Endothelial cell of umbilical vein (primary cell): ENCODE results near the gene TOM1L2. TPM values are rescaled to one million over a fixed set of nuclear protein-coding genes. Genes with fewer than 3 reads are reported as not detected.

ENCODE experiments used
- BruUV-seq: library from RNA; stranded (reverse); fragments of 400-500 nt; replicated peaks from 2 replicates; lab custom pipeline; 2021; lab: Mats Ljungman, UMichigan
- CTCF ChIA-PET: fragments of 300-600, 350-600 bp; sonication (Branson Sonifier 250); formaldehyde crosslinking; loops from one replicate; lab custom pipeline; 2021; ENCODE audit warnings: antibody characterized with exemption, inconsistent platforms; lab: Charles Lee
- POLR2A ChIA-PET: fragments of 300-600, 350-600 bp; sonication (Branson Sonifier 250); formaldehyde crosslinking; loops from one replicate; lab custom pipeline; 2021; ENCODE audit warnings: antibody characterized with exemption, inconsistent platforms; lab: Charles Lee
- DNase-seq: peaks from one replicate; pipeline ENCODE4 v3.0.0-alpha.2; 2011; ENCODE audit warnings: low read depth, low spot score
- FAIRE-seq: peaks from 2 replicates; lab custom pipeline; 2011; peaks lifted over from hg19 to GRCh38; lab: Jason Lieb, UNC
- H2AFZ ChIP-seq: 2 replicates; pipeline ENCODE4 v1.6.0; 2012; ENCODE audit warnings: low read depth, low read length, control low read depth, inconsistent platforms
- H3K27ac ChIP-seq: 2 replicates; pipeline ENCODE4 v1.5.1; 2011; ENCODE audit warnings: low read depth, mild to moderate bottlenecking, control low read depth, low read length, moderate library complexity; ENCODE audit not compliant: insufficient read depth
- H3K27me3 ChIP-seq, 2 experiments: 2 replicates each; pipeline versions ENCODE4 v1.6.0 to v1.6.1; 2011; ENCODE audit warnings: low read length in 2 of 2, mixed read lengths in 1 of 2; ENCODE audit not compliant: control insufficient read depth in 2 of 2, insufficient read depth in 2 of 2
- H3K36me3 ChIP-seq, 2 experiments: 2 replicates in 1 of 2; 3 replicates in 1 of 2; pipeline ENCODE4 v1.5.1; 2011; ENCODE audit warnings: low read length in 2 of 2, mild to moderate bottlenecking in 1 of 2, moderate library complexity in 1 of 2; ENCODE audit not compliant: control insufficient read depth in 2 of 2, insufficient read depth in 2 of 2; ENCODE audit errors: extremely low read depth in 1 of 2
- H3K4me1 ChIP-seq: 3 replicates; pipeline ENCODE4 v1.5.1; 2011; ENCODE audit warnings: mild to moderate bottlenecking, low read length; ENCODE audit not compliant: control insufficient read depth, insufficient read depth; ENCODE audit errors: extremely low read depth
- H3K4me2 ChIP-seq: 2 replicates; pipeline ENCODE4 v1.6.1; 2011; ENCODE audit warnings: low read length, control low read depth, mixed read lengths; ENCODE audit not compliant: insufficient read depth
- H3K4me3 ChIP-seq, 3 experiments: fragments of 200-600 bp in 1 of 3; sonication (generic), shearing (Covaris generic) in 1 of 3; replicated peaks in 1 of 3; 2 replicates each; pipeline ENCODE4 v1.5.1; 2011 to 2016; ENCODE audit warnings: control low read depth in 3 of 3, low read length in 3 of 3, mild to moderate bottlenecking in 2 of 3, inconsistent platforms in 1 of 3, low read depth in 1 of 3, moderate library complexity in 1 of 3; ENCODE audit not compliant: insufficient read depth in 1 of 3
- H3K79me2 ChIP-seq: 2 replicates; pipeline ENCODE4 v1.6.0; 2012; ENCODE audit warnings: low read length, inconsistent platforms; ENCODE audit not compliant: control insufficient read depth, insufficient read depth
- H3K9ac ChIP-seq: replicated peaks from 2 replicates; pipeline ENCODE3; 2011; ENCODE audit warnings: low read length, control low read depth; ENCODE audit not compliant: insufficient read depth; ENCODE audit errors: extremely low read depth
- H3K9me1 ChIP-seq: replicated peaks from 3 replicates; pipeline ENCODE4 v1.6.0; 2011; ENCODE audit warnings: mild to moderate bottlenecking, low read length; ENCODE audit not compliant: control insufficient read depth, insufficient read depth; ENCODE audit errors: extremely low read depth
- H3K9me3 ChIP-seq: replicated peaks from 2 replicates; pipeline ENCODE4 v1.5.1; 2012; ENCODE audit warnings: low read length, inconsistent platforms; ENCODE audit not compliant: control insufficient read depth, insufficient read depth
- H4K20me1 ChIP-seq: replicated peaks from 2 replicates; pipeline ENCODE3; 2011; ENCODE audit warnings: mild to moderate bottlenecking, low read length; ENCODE audit not compliant: control insufficient read depth, insufficient read depth; ENCODE audit errors: extremely low read depth
- EZH2 ChIP-seq: IDR thresholded peaks from 2 replicates; pipeline ENCODE4 v1.6.1; 2012; ENCODE audit warnings: borderline replicate concordance, low read depth, mild to moderate bottlenecking, moderate library complexity, low read length, inconsistent platforms; ENCODE audit not compliant: severe bottlenecking
- FOS ChIP-seq: IDR thresholded peaks from 2 replicates; pipeline ENCODE4 v1.6.1; 2011; ENCODE audit warnings: mild to moderate bottlenecking, low read length, moderate library complexity, borderline replicate concordance; ENCODE audit not compliant: insufficient read depth
- GATA2 ChIP-seq: IDR thresholded peaks from 2 replicates; pipeline ENCODE4 v1.7.0; 2011; ENCODE audit warnings: low read depth, mild to moderate bottlenecking, moderate library complexity, mixed read lengths, low read length; ENCODE audit not compliant: insufficient read length, insufficient read depth
- JUN ChIP-seq: IDR thresholded peaks from 2 replicates; pipeline ENCODE4 v1.6.1; 2011; ENCODE audit warnings: borderline replicate concordance, low read depth; ENCODE audit not compliant: insufficient read length, insufficient read depth
- MYC ChIP-seq: IDR thresholded peaks from one replicate; pipeline ENCODE4 v1.6.1; 2011; ENCODE audit warnings: mild to moderate bottlenecking, low read depth, low read length
- POLR2A ChIP-seq: IDR thresholded peaks from 2 replicates; pipeline ENCODE4 v1.6.1; 2012; ENCODE audit warnings: low read depth, mild to moderate bottlenecking, control low read depth, low read length
- POLR2AphosphoS5 ChIP-seq: IDR thresholded peaks from 2 replicates; pipeline ENCODE4 v1.6.1; 2012; ENCODE audit warnings: low read depth, mild to moderate bottlenecking, control low read depth, low read length, moderate library complexity; ENCODE audit not compliant: insufficient read depth
- dilution Hi-C: fragments of 300-500 bp; cut with MboI; formaldehyde crosslinking; loops from one replicate; pipeline ENCODE4 v1.15.0; 2019; ENCODE audit warnings: low sequenced_read_pairs; ENCODE audit not compliant: extremely low pct_ligation_motif_present
- intact Hi-C: fragments of 100-400 bp; cut with micrococcal nuclease; formaldehyde crosslinking; loops from one replicate; pipeline ENCODE4 v1.10.0; 2022
- polyA plus RNA-seq, 4 experiments: library from polyadenylated mRNA; depleted of rRNA in 3 of 4; stranded (reverse) in 3 of 4; unstranded in 1 of 4; fragments of >200 nt; gene quantifications; 2 replicates each; pipeline versions ENCODE4 v1.2.1 to v1.2.3, GENCODE V29; 2011 to 2012; ENCODE audit warnings: missing spikeins in 1 of 4
- total RNA-seq: library from RNA; stranded (reverse); gene quantifications from 2 replicates; pipeline ENCODE4 v1.2.3, GENCODE V29; 2021
- TF ChIP-seq, protein P1 (sequence below): IDR thresholded peaks from 2 replicates; pipeline ENCODE4 v1.6.1; 2011; ENCODE audit not compliant: insufficient read depth, insufficient read length
- TF ChIP-seq, protein P2 (sequence below), 2 donors: IDR thresholded peaks; 1 replicate in 1 of 2; 2 replicates in 1 of 2; pipeline ENCODE4 v1.5.1; 2011; ENCODE audit warnings: low read length in 2 of 2, mild to moderate bottlenecking in 2 of 2, moderate library complexity in 2 of 2, control low read depth in 1 of 2, inconsistent platforms in 1 of 2, low read depth in 1 of 2; ENCODE audit not compliant: insufficient read depth in 1 of 2; ENCODE audit errors: extremely low read depth in 1 of 2

TOM1L2 gene
- total and polyA plus RNA-seq, 2 donors (not counting 3 experiments of a cell fraction or from before 2014, with no cell fraction given), result 31.7 to 37.6 TPM

- Histone ChIP-seq H3K9me1 (no peaks in the 10 kb centered on the region), H3K27me3 (no peaks in the 10 kb centered on the region), H3K9ac (peak overlapping the region; percentile 93), H3K27ac (peak overlapping the region; percentile 95), H3K4me3 (peak overlapping the region; percentile 14 to 89 (median 57)), H3K4me2 (peak overlapping the region; percentile 87), H3K79me2 (peaks cover 49% of the 10 kb centered on the region), H3K36me3 (peaks cover 0 to 3% of the 10 kb centered on the region in 2 experiments), H2AFZ (peak overlapping the region; percentile 39), H3K4me1 (peaks cover 46% of the 10 kb centered on the region), H3K9me3 (no peaks in the 10 kb centered on the region), H4K20me1 (no peaks in the 10 kb centered on the region)
- FAIRE-seq, result no peak
- no peak for DNase-seq
- intact Hi-C loops (loop anchor here (1.0 kb wide), 2 partner anchors 12 to 25 kb away; no protein-coding TSS in a partner anchor), dilution Hi-C loops (no loop called here)
- POLR2A ChIA-PET, result interaction anchor here (0.5 to 1.5 kb wide), 3 partner anchors 12 to 244 kb away, joined by 3 read pairs; partner anchors contain the start of gene PEMT
- CTCF ChIA-PET, result interaction anchor here (0.9 to 3.1 kb wide), 11 partner anchors 8 to 152 kb away, joined by 3 to 18 read pairs (median 5); partner anchors contain the start of genes DRC3 and TOM1L2
- no TSS peak for BruUV-seq
- TF ChIP-seq, protein P1, sequence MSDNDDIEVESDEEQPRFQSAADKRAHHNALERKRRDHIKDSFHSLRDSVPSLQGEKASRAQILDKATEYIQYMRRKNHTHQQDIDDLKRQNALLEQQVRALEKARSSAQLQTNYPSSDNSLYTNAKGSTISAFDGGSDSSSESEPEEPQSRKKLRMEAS, result no peak
- TF ChIP-seq JUN, result no peak
- no peak for TF ChIP-seq FOS
- no peak for TF ChIP-seq EZH2
- TF ChIP-seq, protein P2, sequence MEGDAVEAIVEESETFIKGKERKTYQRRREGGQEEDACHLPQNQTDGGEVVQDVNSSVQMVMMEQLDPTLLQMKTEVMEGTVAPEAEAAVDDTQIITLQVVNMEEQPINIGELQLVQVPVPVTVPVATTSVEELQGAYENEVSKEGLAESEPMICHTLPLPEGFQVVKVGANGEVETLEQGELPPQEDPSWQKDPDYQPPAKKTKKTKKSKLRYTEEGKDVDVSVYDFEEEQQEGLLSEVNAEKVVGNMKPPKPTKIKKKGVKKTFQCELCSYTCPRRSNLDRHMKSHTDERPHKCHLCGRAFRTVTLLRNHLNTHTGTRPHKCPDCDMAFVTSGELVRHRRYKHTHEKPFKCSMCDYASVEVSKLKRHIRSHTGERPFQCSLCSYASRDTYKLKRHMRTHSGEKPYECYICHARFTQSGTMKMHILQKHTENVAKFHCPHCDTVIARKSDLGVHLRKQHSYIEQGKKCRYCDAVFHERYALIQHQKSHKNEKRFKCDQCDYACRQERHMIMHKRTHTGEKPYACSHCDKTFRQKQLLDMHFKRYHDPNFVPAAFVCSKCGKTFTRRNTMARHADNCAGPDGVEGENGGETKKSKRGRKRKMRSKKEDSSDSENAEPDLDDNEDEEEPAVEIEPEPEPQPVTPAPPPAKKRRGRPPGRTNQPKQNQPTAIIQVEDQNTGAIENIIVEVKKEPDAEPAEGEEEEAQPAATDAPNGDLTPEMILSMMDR (IDR thresholded peaks at IDR 0.05; ENCODE audit: extremely low read depth in 1 of 2, insufficient read depth in 1 of 2, low read depth in 1 of 2, low read length in 2 of 2), result no peak
- TF ChIP-seq GATA2, result no peak
- TF ChIP-seq POLR2A, result no peak
- no peak for TF ChIP-seq MYC
- no peak for TF ChIP-seq POLR2AphosphoS5
These were observed 136.6 kb downstream of the TOM1L2 start for GRCh38 chr17:17835415-17836249.
